Ishikawa (cell line): Measurements from ENCODE around the gene USO1.

Experiments used
- CEBPB ChIP-seq: IDR thresholded peaks from 2 replicates; pipeline ENCODE4 v1.6.1; 2012
- CREB1 ChIP-seq: IDR thresholded peaks from 2 replicates; pipeline ENCODE4 v1.6.1; 2012; ENCODE audit warnings: low read depth
- EGR1 ChIP-seq: IDR thresholded peaks from 2 replicates; pipeline ENCODE4 v1.6.1; 2012
- EP300 ChIP-seq: IDR thresholded peaks from 2 replicates; pipeline ENCODE4 v1.6.1; 2012; ENCODE audit warnings: borderline replicate concordance
- FOXM1 ChIP-seq: IDR thresholded peaks from 2 replicates; pipeline ENCODE4 v1.6.1; 2012; ENCODE audit warnings: low read depth, borderline replicate concordance
- NFIC ChIP-seq: IDR thresholded peaks from 2 replicates; pipeline ENCODE4 v1.6.1; 2012
- RAD21 ChIP-seq: IDR thresholded peaks from 2 replicates; pipeline ENCODE4 v1.6.1; 2012; ENCODE audit warnings: low read depth
- TAF1 ChIP-seq: IDR thresholded peaks from 2 replicates; pipeline ENCODE4 v1.6.1; 2012; ENCODE audit warnings: low read depth, mild to moderate bottlenecking
- TCF12 ChIP-seq: IDR thresholded peaks from 2 replicates; pipeline ENCODE4 v1.6.1; 2012; ENCODE audit warnings: low read depth
- TEAD4 ChIP-seq: IDR thresholded peaks from 2 replicates; pipeline ENCODE4 v1.6.1; 2012
- YY1 ChIP-seq: IDR thresholded peaks from 2 replicates; pipeline ENCODE4 v1.6.1; 2012; ENCODE audit warnings: low read depth
- ZBTB7A ChIP-seq: IDR thresholded peaks from 2 replicates; pipeline ENCODE4 v1.6.1; 2012; ENCODE audit warnings: low read depth
- TF ChIP-seq, protein P1 (sequence below): IDR thresholded peaks from 2 replicates; pipeline ENCODE4 v1.6.1; 2012
- TF ChIP-seq, protein P2 (sequence below): IDR thresholded peaks from 2 replicates; pipeline ENCODE4 v1.6.1; 2012
- TF ChIP-seq, protein P3 (sequence below): IDR thresholded peaks from 2 replicates; pipeline ENCODE4 v1.6.1; 2012; ENCODE audit warnings: low read depth, mild to moderate bottlenecking

Gene USO1

DNA sequence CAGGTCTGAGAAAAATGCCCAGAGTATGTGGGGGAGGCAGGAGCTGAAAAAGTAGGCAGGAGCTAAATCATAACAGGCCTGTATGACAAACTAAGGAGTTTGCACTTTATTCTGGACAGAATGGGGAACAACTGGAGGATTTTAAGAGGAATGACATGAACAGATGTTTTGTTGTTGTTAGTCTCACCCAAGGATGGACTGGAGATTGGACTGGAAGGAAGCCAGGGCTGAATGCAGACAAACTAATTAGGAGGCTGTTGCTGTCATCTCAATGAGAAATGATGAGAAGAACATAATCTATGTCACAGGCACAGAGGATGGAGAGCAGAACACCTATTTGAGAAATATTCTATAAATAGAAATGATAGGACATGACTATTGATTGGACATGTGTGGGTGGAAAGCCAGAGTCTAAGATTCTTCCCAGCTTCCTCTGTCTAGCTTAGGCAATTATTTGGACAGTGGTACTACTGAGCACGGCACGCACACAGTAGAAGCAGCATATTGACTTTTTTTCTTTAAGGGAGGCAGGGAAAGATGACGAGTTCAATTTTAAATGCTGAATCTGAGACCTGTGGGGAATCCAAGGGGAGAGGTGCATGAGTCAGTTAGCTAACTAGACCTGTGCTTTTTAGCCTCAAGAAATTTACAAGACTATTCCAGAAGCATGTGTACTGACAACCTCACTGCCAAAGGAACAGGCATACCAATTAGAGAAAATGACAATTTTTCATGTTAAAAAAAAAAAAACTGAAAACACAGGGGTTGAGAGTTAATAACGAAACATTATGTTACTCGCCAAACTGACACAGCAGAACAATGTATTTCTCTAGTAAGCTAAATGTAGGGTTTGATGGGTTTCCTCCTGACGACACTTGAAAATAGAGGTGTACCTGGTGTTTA, 963 bp upstream of the USO1 start:
- TF ChIP-seq, protein P1, sequence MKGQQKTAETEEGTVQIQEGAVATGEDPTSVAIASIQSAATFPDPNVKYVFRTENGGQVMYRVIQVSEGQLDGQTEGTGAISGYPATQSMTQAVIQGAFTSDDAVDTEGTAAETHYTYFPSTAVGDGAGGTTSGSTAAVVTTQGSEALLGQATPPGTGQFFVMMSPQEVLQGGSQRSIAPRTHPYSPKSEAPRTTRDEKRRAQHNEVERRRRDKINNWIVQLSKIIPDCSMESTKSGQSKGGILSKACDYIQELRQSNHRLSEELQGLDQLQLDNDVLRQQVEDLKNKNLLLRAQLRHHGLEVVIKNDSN: no peak
- TF ChIP-seq, protein P2, sequence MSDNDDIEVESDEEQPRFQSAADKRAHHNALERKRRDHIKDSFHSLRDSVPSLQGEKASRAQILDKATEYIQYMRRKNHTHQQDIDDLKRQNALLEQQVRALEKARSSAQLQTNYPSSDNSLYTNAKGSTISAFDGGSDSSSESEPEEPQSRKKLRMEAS: no peak
- TF ChIP-seq YY1 (no peak), TEAD4 (no peak), ZBTB7A (no peak), EP300 (no peak), CREB1 (no peak), EGR1 (no peak)
- TF ChIP-seq, protein P3, sequence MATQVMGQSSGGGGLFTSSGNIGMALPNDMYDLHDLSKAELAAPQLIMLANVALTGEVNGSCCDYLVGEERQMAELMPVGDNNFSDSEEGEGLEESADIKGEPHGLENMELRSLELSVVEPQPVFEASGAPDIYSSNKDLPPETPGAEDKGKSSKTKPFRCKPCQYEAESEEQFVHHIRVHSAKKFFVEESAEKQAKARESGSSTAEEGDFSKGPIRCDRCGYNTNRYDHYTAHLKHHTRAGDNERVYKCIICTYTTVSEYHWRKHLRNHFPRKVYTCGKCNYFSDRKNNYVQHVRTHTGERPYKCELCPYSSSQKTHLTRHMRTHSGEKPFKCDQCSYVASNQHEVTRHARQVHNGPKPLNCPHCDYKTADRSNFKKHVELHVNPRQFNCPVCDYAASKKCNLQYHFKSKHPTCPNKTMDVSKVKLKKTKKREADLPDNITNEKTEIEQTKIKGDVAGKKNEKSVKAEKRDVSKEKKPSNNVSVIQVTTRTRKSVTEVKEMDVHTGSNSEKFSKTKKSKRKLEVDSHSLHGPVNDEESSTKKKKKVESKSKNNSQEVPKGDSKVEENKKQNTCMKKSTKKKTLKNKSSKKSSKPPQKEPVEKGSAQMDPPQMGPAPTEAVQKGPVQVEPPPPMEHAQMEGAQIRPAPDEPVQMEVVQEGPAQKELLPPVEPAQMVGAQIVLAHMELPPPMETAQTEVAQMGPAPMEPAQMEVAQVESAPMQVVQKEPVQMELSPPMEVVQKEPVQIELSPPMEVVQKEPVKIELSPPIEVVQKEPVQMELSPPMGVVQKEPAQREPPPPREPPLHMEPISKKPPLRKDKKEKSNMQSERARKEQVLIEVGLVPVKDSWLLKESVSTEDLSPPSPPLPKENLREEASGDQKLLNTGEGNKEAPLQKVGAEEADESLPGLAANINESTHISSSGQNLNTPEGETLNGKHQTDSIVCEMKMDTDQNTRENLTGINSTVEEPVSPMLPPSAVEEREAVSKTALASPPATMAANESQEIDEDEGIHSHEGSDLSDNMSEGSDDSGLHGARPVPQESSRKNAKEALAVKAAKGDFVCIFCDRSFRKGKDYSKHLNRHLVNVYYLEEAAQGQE: no peak

DNA sequence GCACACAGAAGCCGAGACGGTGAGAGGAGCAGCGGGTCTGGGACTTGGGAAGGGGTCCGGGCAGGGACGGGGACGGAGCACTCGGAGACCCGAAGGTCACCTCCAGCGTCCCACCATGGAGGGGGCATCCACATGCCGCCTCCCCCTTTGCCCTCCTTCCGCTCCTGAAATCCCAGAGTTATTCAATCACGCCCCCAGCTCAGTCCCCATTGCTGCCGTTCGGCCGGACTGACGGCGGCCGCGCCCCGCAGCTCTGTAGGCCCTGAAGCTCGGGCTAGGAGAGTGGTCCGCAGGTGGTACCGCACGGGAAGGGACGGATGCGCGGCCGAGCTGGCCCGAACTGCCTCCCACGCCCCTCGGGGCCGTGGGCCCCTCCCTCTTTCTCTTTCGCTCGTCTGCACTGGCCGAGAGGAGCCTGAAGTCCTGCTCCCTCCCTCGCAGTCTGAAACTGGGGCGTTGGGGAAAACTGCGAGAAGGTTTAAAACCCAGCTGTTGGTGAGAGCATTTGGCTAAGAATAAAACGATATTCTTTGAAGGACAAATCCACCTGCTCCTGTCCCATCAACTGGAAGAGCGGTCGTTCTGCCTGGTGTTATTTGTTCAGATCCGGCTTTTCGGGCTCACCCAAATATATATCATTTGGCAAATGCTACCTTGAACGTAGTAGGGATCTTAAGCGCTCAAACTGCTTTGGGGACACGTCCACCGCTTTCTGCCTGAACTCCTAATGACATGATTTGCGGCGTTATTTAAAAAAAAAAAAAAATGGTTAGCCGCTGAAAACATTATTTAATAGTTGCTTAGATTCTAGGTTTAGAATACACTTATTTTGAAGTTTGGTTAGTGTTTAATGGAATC, 719 bp downstream of the USO1 start:
- TF ChIP-seq CEBPB: no peak
- TF ChIP-seq YY1: 0 out of 2 replicates have a peak, but pooled peaks have one; percentile 7
- peak; percentile 81; the same call in 1 of the 2 replicates for TF ChIP-seq ZBTB7A
- TF ChIP-seq FOXM1: no peak
- TF ChIP-seq, protein P1: no peak
- TF ChIP-seq, protein P3: no peak
- TF ChIP-seq, protein P2: no peak
- peak; percentile 63 for TF ChIP-seq EGR1
- TF ChIP-seq NFIC: no peak
- no peak for TF ChIP-seq CREB1
- TF ChIP-seq RAD21: no peak
- no peak for TF ChIP-seq TEAD4

DNA sequence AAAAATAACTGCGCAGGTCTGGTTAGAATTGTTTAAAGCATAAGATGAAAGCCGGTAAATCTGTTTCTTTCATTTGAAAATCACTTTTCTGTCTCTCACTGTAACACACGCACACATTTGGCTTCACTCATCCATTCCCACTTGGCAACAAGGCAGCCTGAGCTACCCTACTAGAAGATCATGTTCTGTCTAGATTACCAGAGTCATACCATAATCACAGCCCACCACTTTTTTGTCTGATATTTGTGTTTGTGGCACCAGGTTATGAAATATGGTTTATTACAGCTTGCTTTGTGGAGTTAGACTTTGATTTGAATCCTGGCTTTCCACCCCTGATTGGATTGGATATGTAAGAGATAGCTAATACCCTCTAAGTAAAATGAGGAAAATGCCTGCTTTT, 2.2 kb downstream of the USO1 start:
- TF ChIP-seq TEAD4: no peak
- no peak for TF ChIP-seq EGR1
- TF ChIP-seq, protein P1: no peak
- TF ChIP-seq ZBTB7A: no peak
- TF ChIP-seq, protein P2: no peak
- no peak for TF ChIP-seq NFIC
- TF ChIP-seq YY1: no peak
- TF ChIP-seq TCF12: no peak
- no peak for TF ChIP-seq RAD21
- TF ChIP-seq CREB1: no peak
- no peak for TF ChIP-seq CEBPB
- no peak for TF ChIP-seq EP300
- TF ChIP-seq FOXM1: no peak
- no peak for TF ChIP-seq TAF1
- TF ChIP-seq, protein P3: no peak
